Ishikawa (cell line): Measurements from ENCODE around the gene MBD3.

Experiments
- CEBPB ChIP-seq: IDR thresholded peaks from 2 replicates; pipeline ENCODE4 v1.6.1; 2012
- CREB1 ChIP-seq: IDR thresholded peaks from 2 replicates; pipeline ENCODE4 v1.6.1; 2012; ENCODE audit warnings: low read depth
- EGR1 ChIP-seq: IDR thresholded peaks from 2 replicates; pipeline ENCODE4 v1.6.1; 2012
- EP300 ChIP-seq: IDR thresholded peaks from 2 replicates; pipeline ENCODE4 v1.6.1; 2012; ENCODE audit warnings: borderline replicate concordance
- FOXM1 ChIP-seq: IDR thresholded peaks from 2 replicates; pipeline ENCODE4 v1.6.1; 2012; ENCODE audit warnings: low read depth, borderline replicate concordance
- NFIC ChIP-seq: IDR thresholded peaks from 2 replicates; pipeline ENCODE4 v1.6.1; 2012
- RAD21 ChIP-seq: IDR thresholded peaks from 2 replicates; pipeline ENCODE4 v1.6.1; 2012; ENCODE audit warnings: low read depth
- TAF1 ChIP-seq: IDR thresholded peaks from 2 replicates; pipeline ENCODE4 v1.6.1; 2012; ENCODE audit warnings: low read depth, mild to moderate bottlenecking
- TCF12 ChIP-seq: IDR thresholded peaks from 2 replicates; pipeline ENCODE4 v1.6.1; 2012; ENCODE audit warnings: low read depth
- TEAD4 ChIP-seq: IDR thresholded peaks from 2 replicates; pipeline ENCODE4 v1.6.1; 2012
- USF1 ChIP-seq: IDR thresholded peaks from 2 replicates; pipeline ENCODE4 v1.6.1; 2012
- YY1 ChIP-seq: IDR thresholded peaks from 2 replicates; pipeline ENCODE4 v1.6.1; 2012; ENCODE audit warnings: low read depth
- ZBTB7A ChIP-seq: IDR thresholded peaks from 2 replicates; pipeline ENCODE4 v1.6.1; 2012; ENCODE audit warnings: low read depth
- TF ChIP-seq, protein P1 (sequence below): IDR thresholded peaks from 2 replicates; pipeline ENCODE4 v1.6.1; 2012; ENCODE audit warnings: low read depth, mild to moderate bottlenecking
- TF ChIP-seq, protein P2 (sequence below): IDR thresholded peaks from 2 replicates; pipeline ENCODE4 v1.6.1; 2012

The MBD3 gene

DNA sequence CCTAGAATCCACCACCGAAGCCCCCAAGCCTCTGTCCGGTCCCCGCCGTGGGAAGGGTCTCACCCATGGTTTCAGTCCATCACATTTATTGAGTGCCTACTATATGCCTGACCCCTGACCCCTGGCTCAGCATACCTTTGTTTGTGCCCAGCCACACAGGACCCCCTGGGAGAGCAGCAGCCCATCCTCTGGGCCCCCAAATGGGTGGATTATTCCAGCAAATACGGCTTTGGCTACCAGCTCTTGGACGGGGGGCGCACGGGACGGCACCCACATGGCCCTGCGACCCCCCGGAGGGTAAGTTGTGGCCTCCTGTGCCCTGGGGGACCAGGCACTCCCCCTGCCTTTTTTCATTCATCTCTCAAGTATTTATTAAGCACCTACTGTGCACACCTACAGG is 61.1 kb downstream of the MBD3 start:
- TF ChIP-seq YY1 (no peak), USF1 (no peak), FOXM1 (no peak), CREB1 (no peak), TAF1 (no peak), ZBTB7A (no peak), EGR1 (no peak)
- TF ChIP-seq, protein P1, sequence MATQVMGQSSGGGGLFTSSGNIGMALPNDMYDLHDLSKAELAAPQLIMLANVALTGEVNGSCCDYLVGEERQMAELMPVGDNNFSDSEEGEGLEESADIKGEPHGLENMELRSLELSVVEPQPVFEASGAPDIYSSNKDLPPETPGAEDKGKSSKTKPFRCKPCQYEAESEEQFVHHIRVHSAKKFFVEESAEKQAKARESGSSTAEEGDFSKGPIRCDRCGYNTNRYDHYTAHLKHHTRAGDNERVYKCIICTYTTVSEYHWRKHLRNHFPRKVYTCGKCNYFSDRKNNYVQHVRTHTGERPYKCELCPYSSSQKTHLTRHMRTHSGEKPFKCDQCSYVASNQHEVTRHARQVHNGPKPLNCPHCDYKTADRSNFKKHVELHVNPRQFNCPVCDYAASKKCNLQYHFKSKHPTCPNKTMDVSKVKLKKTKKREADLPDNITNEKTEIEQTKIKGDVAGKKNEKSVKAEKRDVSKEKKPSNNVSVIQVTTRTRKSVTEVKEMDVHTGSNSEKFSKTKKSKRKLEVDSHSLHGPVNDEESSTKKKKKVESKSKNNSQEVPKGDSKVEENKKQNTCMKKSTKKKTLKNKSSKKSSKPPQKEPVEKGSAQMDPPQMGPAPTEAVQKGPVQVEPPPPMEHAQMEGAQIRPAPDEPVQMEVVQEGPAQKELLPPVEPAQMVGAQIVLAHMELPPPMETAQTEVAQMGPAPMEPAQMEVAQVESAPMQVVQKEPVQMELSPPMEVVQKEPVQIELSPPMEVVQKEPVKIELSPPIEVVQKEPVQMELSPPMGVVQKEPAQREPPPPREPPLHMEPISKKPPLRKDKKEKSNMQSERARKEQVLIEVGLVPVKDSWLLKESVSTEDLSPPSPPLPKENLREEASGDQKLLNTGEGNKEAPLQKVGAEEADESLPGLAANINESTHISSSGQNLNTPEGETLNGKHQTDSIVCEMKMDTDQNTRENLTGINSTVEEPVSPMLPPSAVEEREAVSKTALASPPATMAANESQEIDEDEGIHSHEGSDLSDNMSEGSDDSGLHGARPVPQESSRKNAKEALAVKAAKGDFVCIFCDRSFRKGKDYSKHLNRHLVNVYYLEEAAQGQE = no peak
- TF ChIP-seq, protein P2, sequence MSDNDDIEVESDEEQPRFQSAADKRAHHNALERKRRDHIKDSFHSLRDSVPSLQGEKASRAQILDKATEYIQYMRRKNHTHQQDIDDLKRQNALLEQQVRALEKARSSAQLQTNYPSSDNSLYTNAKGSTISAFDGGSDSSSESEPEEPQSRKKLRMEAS = no peak

- TF ChIP-seq CEBPB (no peak), TEAD4 (no peak), NFIC (no peak), YY1 (no peak), USF1 (no peak), TCF12 (no peak), EP300 (no peak), FOXM1 (no peak), RAD21 (no peak), ZBTB7A (no peak), CREB1 (no peak), EGR1 (no peak), TAF1 (no peak)
- TF ChIP-seq, protein P2 = no peak
- TF ChIP-seq, protein P1 = no peak
These were observed 63.2 kb downstream of the MBD3 start for GRCh38 chr19:1529430-1529816.

- TF ChIP-seq NFIC = no peak
- TF ChIP-seq CREB1 = no peak
- TF ChIP-seq TCF12 = no peak
- TF ChIP-seq CEBPB = no peak
- no peak for TF ChIP-seq USF1
- TF ChIP-seq, protein P2 = no peak
- TF ChIP-seq YY1 = no peak
- TF ChIP-seq FOXM1 = no peak
- TF ChIP-seq, protein P1 = no peak
- no peak for TF ChIP-seq ZBTB7A
- TF ChIP-seq EP300 = no peak
- TF ChIP-seq EGR1 = no peak
- no peak for TF ChIP-seq TEAD4
- no peak for TF ChIP-seq RAD21
- TF ChIP-seq TAF1 = no peak
These were observed 63.9 kb downstream of the MBD3 start for GRCh38 chr19:1528596-1529429.
